GM06990 (cell line): Measurements from ENCODE around the gene BMP7.

Experiments used
- DNase-seq: peaks from one replicate; pipeline ENCODE4 v3.0.0-alpha.2; 2011; ENCODE audit not compliant: insufficient read length; ENCODE audit errors: extremely low read depth
- H3K27me3 ChIP-seq: replicated peaks from 2 replicates; pipeline ENCODE4 v1.6.0; 2011; ENCODE audit warnings: low read length; ENCODE audit not compliant: control insufficient read depth, insufficient read depth
- H3K36me3 ChIP-seq: 2 replicates; pipeline ENCODE4 v1.5.1; 2011; ENCODE audit warnings: low read length; ENCODE audit not compliant: control insufficient read depth, insufficient read depth
- H3K4me3 ChIP-seq: replicated peaks from 2 replicates; pipeline ENCODE4 v1.5.1; 2011; ENCODE audit warnings: low read depth, mild to moderate bottlenecking, control low read depth, low read length
- CTCF ChIP-seq: IDR thresholded peaks from 2 replicates; pipeline ENCODE4 v1.5.1; 2011; ENCODE audit warnings: low read length, control low read depth, mild to moderate bottlenecking, inconsistent platforms; ENCODE audit not compliant: insufficient read depth, poor library complexity, severe bottlenecking

Gene BMP7

GRCh38 chr20:57123504-57123903 lies 142.9 kb downstream of the BMP7 start:
- DNase-seq: no peak
- no peaks in the 10 kb centered on the region for H3K36me3 ChIP-seq
- TF ChIP-seq CTCF: no peak
- no peaks in the 10 kb centered on the region for H3K27me3 ChIP-seq
- no peak overlapping the region for H3K4me3 ChIP-seq

GRCh38 chr20:57122536-57123489 lies 143.6 kb downstream of the BMP7 start:
- no peak overlapping the region for H3K4me3 ChIP-seq
- DNase-seq: no peak
- no peaks in the 10 kb centered on the region for H3K36me3 ChIP-seq
- TF ChIP-seq CTCF: no peak
- no peaks in the 10 kb centered on the region for H3K27me3 ChIP-seq

GRCh38 chr20:57118964-57119363 lies 147.5 kb downstream of the BMP7 start:
- no peak for TF ChIP-seq CTCF
- Histone ChIP-seq H3K27me3 (no peaks in the 10 kb centered on the region), H3K36me3 (no peaks in the 10 kb centered on the region), H3K4me3 (no peak overlapping the region)
- no peak for DNase-seq
